NCI-H460 (cell line): ENCODE measurements around the gene KLRF2. TPM values are rescaled to one million over a fixed set of nuclear protein-coding genes. Genes with fewer than 3 reads are reported as not detected.

Source experiments
- DNase-seq: peaks from one replicate; pipeline ENCODE4 v3.0.0-alpha.2; 2016; ENCODE audit warnings: low read depth; ENCODE audit errors: extremely low read depth
- total RNA-seq: library from RNA; depleted of rRNA; stranded (reverse); fragments of >200 nt; shearing (Covaris generic); gene quantifications from 2 replicates; pipeline ENCODE4 v1.2.3, GENCODE V29; 2014

The KLRF2 gene
- total RNA-seq, 1 experiment from 2014 or later, result not detected

GRCh38 chr12:9883175-9883574, 1.9 kb downstream of the KLRF2 start:
- DNase-seq, result no peak

DNA sequence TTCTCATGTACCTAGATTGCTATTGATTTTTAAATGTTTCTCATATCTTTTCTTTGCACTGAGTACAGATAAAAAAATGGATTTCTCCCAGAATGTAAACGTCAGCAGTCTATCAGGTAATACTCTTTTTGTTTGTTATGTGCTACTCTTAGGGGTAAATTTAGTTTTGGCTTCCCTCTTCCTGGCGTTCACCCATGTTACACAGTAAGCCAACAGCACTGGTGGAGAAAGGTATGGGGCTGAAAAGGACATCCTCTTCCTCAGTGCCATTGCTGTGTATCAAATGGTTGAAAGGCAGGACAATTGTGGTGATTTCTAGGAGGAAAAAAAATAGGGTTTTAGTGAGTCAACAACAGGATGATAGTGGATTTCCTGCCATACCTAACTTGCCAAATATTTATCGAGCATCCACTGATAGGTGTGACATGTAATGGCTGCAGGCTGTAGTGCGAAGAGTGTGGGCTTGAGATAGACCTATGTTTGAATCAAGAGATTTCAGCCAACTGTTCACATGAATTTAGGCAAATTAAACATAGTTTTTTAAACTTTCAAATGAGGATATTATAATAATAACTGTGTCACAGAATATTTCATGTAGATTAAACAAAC, 7.5 kb downstream of the KLRF2 start:
- no peak for DNase-seq

GRCh38 chr12:9895215-9895971, 14.1 kb downstream of the KLRF2 start:
- no peak for DNase-seq

GRCh38 chr12:9897535-9897934, 16.2 kb downstream of the KLRF2 start:
- DNase-seq, result no peak

DNA sequence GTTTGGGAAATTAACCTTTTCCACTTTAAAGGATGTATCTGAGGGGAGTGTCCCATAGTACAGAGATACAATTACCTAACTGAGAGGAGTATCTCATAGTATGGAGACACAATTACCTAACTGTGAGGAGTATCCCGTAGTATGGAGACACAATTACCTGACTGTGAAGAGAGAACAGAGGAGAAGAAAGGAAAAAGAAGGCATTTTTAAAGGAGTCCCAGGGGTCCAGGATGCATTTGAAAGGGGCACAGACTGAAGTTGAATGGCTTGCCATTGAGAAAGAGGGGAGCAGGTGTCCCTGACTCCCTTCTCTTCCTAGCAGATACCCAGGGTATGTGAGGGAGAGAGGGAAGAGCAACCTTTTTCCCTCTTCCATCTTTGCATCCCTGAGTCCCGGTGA, 17.9 kb downstream of the KLRF2 start:
- DNase-seq, result no peak

GRCh38 chr12:9900930-9901329, 19.6 kb downstream of the KLRF2 start:
- no peak for DNase-seq

- no peak for DNase-seq
Observed at GRCh38 chr12:9902539-9903228, 21.4 kb downstream of the KLRF2 start.

GRCh38 chr12:9906873-9907272, 25.6 kb downstream of the KLRF2 start:
- DNase-seq, result no peak

DNA sequence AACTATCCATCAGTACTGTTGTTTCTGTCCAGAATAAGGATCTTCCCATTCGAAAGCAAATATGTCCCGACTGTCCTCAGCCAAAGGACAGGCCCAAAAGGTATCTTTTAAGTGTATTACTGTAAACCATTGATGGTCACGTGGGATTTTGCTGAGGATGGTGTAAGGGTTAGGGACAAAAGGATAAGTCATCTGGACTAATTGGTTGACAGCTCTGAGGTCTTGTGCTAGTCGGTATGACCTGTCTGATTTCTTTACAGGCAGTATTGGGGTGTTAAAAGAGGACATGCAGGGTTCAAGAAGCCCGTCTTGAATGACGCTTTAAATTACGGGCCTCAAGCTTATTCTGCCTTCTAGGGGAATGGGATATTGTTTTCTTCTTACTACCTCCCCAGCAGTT, 26.5 kb downstream of the KLRF2 start:
- DNase-seq, result no peak

DNA sequence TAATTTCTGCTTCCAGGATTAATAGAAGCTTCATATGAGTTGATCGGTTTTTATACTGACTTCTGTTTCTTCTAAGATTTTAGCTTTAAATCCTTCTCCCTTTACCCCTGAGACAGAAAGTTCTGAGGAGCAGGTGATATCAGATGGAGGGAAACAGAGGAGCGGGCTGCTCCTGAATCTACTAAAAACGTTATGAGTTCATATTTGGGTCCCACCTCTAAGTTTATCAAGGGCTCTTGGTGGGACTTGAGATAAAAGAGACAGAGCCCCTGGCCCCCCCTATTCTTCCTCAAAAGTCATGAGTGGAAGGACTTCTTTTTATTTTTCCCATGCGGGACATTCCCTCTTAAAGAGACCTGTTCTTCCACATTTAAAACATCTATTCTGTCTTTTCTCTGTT, 27.1 kb downstream of the KLRF2 start:
- DNase-seq, result no peak

DNA sequence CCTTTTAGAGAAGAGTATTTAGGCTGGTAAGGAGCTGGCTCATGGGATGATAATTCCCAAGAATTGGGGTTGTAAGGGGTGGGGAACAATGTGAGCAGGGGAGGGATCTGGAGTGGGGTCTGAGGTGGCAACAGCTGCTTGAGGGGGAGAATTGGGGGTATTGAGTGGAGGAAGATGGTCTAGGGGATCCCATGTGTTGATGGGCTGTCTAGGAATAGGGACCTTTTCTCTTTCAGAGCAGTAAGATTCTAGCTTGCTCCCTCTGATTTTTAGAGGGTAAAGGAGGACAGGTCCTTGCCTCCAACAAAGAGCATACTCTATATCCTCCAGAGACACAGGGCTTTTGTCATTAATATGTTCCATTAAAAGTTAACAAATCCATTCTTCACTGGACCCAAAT, 28.4 kb downstream of the KLRF2 start:
- DNase-seq, result no peak

DNA sequence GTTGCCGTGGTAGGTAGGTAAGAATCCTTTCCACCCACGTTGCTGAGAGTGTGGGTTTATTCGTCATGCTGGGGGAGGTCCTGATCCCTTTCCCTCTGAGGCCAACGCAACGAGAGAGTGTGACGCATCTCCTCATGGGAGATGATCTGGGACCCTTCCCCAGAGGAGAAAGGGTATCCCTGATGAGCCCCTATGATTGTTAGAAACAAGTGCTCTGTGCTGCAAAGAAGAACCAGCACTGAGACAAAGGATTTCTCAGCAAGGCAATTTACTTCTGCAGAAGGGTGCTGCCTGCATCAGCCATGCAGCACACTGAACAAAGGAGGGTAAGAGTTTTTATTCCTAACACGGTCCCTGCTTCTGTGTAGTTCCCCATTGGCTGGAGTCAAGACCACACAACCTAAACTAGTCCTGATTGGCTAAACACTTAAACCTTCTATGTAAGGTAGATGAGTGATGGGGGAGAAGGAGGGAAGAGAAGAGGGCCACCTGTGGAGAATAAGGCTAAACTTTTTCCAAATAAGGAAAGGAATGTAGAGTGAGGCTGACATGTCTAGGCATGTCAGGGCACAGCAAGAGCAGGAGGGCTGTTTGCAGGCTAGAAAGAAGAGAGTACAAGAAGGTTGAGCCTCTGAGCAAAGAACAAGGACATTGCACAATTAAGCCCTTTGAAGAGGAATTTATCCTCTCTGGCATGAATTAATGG, 29.6 kb downstream of the KLRF2 start:
- no peak for DNase-seq

DNA sequence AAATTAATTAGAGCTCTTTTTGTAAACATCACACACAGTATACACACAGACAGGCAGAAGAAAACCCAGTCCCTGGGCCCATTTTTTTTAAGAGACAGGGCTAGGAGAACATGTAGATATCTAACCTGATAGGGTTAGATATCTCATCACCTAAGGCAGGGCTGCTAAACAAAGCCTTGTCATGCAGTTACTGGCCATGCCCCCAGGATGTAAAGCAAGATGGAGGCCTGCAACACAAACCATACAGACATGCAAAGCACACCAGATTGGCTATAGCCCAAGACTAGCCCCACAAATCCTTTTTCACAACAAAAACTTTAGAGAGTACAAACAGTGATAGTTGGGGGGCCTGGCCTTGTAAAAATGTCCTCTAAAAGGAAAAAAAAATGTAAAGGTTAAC, 30.4 kb downstream of the KLRF2 start:
- no peak for DNase-seq

DNA sequence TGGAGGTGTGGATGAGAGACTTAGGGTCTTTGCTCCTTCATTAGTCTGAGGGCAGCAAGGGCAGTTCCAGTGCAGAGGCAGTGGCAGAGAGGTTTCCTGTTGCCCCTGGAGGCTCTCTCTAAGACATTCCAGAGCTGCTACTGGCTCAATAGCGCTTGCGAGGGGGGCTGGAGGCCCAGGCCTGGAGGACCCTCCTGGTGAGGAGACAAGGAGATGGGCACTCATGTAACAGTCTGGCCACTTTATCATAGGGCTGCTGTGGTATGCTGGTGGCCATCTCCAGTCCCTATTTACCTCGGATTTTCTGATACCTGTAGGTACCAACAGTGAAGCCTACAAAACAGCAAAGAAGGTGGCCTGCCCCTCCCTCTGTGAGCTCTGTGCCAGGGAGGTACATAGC, 38.2 kb downstream of the KLRF2 start:
- no peak for DNase-seq

GRCh38 chr12:9920451-9920850, 39.2 kb downstream of the KLRF2 start:
- DNase-seq, result no peak

- DNase-seq, result no peak
Observed at GRCh38 chr12:9922429-9922828, 41.1 kb downstream of the KLRF2 start.

DNA sequence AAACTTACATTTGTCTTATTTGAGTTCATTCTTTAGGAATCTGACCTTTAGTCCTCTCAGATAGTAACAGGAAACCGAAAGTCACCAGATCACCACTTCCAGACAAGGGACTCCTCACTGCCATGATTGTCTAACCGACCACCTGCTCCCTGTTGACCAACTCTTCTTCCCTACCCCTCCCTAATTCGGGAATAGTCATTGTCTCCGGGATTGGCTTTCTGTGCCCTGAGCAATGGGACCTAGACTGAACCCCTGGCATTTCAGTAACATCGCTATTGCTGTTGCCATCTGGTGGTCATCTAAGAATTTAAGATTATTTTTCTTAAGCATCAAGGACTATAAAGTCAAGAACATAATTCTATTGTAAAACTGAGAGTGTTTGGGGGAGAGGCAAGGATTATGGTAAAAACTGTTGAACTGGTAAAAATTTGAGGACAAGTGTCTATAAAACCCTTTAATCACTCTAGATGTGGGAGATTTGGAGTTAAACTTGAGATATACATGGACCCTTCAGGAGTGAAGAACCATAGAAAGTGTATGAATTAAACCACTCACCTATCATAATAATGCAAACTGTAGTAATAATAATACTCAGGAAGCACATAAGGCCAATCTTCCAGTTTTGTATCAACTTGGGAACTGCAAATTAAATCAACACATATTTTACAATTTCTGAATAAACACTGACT, 44.6 kb downstream of the KLRF2 start:
- peak; percentile 19 for DNase-seq

DNA sequence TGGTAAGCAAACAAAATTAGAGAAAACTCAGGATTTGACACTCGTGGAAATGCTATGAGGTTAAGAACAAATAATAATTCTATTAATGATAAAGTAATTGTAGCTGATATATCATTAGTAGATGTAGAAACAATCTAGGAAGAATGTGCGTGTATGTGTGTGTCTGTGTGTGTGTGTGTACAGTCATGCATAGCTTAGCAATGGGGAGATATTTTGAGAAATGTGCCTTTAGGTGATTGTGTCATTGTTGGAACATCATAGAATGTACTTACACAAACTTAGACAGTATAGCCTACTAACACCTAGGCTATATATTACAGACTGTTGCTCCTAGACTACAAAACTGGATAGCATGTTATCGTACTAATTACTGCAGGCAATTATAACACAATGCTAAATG, 45.6 kb downstream of the KLRF2 start:
- no peak for DNase-seq

GRCh38 chr12:9928607-9929006, 47.3 kb downstream of the KLRF2 start:
- DNase-seq, result no peak

DNA sequence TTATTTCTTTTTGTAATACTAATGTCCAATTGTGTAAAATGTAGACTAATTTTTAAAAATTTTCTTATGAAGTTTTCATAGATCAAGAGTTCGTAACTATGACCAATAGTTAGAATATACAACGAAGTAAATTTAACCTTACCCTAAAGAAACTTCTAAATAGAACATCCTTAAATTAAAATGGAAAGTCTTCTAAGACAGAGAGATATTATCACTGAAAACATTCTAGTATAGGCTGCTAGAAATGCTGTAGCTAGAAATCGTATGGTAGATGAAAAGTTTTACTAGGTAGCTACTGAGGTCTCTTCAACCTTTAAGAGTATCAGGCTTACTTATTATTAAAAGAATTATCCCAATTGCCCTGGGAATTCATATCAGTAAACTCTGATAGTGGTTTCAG, 50.0 kb downstream of the KLRF2 start:
- DNase-seq, result no peak

DNA sequence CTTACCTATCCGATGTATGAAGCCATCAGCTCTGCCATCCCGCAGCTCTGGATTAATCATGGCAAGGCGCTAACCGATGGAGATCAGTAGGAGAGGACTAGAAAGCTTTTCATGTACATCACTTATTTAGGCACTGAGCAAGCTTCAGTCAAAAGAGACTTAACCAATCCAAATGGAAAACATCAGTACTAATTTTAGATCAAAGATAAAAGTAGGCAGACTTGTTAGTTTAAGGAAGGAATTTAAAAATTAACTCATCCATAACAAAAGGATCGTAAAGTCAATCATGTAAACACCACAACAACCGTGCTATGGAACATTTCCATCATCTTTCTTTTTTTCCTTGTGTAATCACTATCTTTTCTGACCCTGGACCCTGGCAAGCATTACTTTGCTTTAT, 51.0 kb downstream of the KLRF2 start, which contains the start of gene CLEC2A:
TSS of gene CLEC2A (minus strand) at position 101 of the 400 bp plus-strand sequence. CDS start at position 60, 41 bp downstream.
- DNase-seq, result no peak
